NCI-H2107 treated with DMSO at 0.1 percent for 48 hours (cell line): Measurements from ENCODE around the gene GLRX2.
"Not testable (repeated sequence)": the region's sequence is repeated elsewhere in the genome, so short reads cannot be mapped to it uniquely, and the experiment has no call there.

Source experiments
- DNase-seq: peaks from one replicate; lab custom pipeline; 2025; ENCODE audit not compliant: unreplicated experiment; lab: John Stamatoyannopoulos, UW

Gene GLRX2, protein sequence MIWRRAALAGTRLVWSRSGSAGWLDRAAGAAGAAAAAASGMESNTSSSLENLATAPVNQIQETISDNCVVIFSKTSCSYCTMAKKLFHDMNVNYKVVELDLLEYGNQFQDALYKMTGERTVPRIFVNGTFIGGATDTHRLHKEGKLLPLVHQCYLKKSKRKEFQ

DNA sequence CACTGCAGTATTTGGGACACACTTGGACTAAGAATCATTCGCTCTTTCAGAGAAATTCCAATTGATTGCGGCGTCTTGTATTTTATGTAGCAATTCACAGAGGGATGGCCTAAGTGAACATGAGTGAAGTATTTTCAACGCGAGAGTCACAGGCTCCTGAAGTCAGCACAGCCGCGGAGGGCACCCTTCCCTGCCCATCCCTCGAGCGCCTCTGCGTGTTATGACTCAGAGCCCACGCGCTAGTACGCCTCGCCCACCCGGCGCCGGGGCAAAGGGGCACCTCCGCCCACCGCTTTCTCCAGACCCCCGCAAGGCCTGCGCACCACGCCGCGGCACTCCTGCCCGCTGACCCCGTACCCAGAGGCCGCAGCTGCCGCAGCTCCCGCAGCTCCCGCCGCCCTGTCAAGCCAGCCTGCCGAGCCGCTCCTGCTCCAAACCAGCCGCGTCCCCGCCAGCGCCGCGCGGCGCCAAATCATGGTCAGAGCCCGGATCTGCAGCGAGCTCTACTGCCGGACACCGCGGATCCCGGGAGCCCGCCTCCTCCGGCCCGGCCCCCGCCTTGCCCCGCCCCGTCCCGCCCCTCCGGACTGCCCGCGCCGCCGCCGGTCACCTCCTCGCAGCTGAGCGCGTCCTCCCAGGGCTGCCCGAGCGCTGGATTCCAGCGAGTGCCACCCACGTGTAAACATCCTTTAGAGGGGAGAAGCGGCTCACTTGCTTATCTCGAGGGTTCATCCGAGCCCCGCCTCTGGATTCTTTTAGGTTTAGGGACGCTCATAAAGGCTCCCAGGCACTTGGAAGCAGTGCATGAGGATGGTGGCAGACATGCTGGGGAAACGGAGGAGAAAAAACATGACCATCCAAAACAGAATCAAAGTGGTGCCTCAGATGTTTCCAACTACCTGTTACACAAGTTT is at the start of gene GLRX2:
GLRX2 (minus strand) TSS at position 508 of the 914 bp plus-strand sequence; CDS start at position 476, 32 bp downstream.
- DNase-seq: peak; percentile 86

DNA sequence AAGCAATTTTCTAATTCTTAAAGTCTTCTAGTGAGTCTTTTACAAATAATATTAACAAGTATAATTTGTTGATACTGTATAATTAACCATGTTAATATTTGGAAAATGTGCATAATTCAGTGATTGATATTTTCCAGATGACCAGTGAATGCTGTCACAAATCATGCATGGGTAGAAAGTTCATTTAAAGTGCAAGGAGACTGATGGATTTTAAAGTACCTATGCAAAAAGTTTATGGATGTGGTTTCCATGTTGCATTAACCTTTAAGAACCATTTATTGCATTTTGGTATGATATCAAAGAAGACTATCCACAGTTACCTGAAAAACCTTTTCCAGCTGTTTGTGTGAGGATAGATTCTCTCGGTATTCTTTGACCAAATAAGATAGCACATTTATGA is 39.8 kb upstream of the GLRX2 start:
- DNase-seq: no peak

DNA sequence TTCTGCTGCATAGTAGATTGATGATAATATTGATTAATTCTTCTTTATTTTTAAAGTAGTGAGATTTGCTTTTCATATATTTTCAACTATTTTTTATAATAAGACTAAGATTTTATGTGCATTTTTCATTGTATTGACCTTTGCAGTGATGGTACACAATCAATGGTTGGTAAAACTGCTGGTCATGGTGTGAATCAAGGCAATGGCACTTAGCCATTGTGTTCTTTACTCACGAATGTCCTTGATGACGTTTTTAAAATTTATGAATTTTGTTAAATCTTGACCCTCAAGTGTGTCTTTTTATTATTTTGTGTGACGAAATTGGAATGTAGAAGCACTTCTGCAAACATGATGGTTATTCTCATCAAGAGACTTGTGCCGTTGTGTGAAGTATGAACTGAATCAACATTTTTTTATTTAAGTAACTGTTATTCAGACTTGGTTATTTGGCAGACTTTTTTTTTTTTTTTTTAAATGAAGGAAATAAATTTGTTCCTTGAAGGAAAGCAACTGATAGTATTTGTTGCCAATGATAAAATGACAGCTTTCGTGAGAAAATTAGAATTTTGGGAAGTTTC is 39.2 kb upstream of the GLRX2 start:
- DNase-seq: no peak

DNA sequence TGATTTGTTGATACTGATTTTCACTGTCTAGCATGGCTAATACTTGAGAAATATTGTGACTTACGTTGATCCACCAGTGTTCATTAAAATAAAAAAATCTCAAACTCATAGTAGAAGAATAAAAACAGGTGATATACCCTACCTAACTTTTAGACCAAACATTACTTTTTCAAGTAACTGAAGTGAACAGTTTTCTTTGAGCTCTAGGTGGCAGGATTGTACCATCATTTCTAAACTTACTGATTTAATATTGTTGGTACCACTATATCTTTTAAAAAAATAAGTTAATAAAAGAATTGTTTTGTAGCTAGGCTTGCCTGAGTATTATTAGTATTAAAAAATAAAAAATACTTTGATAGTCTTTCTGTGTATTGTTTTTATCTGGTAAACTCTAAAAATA is 38.1 kb upstream of the GLRX2 start:
- peak; percentile 17 for DNase-seq

DNA sequence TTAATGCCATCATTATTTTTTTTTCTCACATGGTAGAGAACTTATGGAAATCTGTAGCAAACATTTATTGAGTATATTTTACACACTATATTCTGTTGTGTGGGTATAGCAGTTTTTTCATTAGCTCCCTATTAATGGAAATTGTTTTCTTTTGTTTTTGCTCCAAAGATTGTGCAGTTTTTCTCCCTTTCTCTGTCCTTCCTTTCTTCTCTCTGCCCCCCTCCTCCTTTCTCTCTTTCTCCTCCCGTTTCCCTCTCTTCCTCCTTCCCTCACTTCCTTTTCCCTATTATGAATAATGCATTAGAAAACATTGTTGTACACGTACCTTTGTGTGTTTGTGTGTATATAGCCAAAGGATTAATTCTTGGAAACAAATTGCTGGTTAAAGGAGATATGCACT is 37.2 kb upstream of the GLRX2 start:
- no peak for DNase-seq

DNA sequence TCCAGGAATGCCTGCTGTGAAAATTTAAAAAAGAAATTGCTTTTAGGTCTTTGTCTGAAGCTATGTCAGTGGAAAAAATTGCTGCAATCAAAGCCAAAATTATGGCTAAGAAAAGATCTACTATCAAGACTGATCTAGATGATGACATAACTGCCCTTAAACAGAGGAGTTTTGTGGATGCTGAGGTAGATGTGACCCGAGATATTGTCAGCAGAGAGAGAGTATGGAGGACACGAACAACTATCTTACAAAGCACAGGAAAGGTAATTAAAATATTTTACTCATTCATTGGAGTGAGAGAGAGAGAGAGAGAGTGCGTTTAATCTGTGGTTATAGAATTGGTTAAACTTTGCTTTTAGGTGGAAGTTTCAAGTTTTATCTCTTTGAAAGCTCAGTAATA is 36.6 kb upstream of the GLRX2 start:
- DNase-seq: no peak

DNA sequence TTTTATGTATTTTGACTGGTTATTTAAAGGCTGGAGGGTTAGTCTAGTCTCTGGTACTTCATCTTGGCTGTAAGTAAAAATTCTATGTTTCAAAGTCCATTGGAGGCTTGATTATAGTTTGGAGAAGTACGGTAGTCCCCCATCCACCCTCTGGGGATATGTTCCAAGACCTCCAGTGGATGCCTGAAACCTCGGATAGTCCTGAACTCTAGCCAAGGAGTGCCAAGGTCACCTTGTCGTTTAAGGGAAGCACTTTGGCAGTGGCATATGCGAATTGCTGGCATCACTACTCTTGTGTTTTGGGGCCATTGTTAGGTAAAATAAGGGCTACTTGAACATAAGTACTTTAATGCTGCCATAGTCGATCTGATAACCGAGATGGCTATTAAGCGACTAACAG is 35.0 kb upstream of the GLRX2 start:
- no peak for DNase-seq

DNA sequence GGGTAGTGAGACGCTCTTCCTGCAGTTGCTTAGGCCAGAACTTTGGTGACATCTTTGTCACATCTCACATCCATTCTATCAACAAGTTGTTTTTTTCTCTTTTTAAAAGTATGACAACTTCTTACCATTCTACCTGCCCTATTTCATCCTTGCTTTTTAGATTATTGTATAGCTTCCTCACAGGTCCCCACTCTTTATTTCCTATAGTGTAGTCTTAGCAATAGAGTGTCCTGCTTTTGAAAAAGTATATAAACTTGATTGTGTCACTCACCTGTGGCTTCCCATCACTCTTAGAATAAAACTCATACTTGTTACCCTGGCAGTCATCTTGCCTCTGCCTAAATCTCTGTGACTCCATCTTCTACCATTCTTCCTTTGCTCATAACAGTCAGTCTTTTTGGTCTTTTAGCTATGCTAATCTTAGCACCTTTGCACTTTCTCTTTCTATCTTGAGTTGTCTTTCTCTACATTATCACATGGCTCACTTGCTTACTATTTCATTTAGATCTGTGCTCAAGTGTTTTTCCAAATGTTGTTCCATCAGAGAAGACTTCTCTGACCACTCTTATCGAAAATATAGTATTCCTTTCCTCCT is 26.1 kb upstream of the GLRX2 start:
- no peak for DNase-seq

DNA sequence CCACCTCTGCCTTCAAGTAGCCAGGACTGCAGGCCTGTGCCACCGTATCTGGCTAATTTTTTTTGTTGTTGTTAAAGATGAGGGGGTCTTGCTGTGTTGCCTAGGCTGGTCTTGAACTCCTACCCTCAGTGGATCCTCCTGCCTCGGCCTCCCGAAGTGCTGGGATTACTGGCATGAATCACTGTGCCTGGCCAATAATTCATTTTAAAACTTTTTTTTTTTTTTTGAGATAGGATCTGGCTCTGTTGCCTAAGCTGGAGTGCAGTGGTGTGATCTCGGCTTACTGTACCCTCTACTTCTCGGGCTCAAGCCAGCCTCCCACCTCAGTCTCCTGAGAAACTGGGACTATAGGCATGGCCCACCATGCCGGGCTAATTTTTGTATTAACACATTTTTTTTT is 20.2 kb upstream of the GLRX2 start:
- no peak for DNase-seq

DNA sequence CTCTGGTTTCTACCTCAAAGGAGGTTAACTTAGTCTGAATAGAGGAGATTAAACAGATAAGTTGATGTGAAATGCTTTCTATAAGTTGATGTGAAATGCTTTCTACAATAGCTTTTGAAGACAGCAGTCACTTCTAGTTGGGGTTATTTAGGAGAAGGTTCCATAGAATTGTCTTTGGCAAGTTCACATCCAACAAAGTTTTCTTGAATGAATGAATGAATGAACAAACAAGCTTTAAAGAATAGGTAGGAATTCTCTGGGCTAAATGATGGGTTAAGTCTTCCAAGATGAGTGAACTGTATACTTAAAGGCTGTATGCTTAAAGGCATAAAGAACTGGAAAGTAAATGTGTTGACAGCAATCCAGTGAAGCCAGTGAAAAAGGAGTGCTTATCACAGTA is 18.5 kb upstream of the GLRX2 start:
- no peak for DNase-seq

DNA sequence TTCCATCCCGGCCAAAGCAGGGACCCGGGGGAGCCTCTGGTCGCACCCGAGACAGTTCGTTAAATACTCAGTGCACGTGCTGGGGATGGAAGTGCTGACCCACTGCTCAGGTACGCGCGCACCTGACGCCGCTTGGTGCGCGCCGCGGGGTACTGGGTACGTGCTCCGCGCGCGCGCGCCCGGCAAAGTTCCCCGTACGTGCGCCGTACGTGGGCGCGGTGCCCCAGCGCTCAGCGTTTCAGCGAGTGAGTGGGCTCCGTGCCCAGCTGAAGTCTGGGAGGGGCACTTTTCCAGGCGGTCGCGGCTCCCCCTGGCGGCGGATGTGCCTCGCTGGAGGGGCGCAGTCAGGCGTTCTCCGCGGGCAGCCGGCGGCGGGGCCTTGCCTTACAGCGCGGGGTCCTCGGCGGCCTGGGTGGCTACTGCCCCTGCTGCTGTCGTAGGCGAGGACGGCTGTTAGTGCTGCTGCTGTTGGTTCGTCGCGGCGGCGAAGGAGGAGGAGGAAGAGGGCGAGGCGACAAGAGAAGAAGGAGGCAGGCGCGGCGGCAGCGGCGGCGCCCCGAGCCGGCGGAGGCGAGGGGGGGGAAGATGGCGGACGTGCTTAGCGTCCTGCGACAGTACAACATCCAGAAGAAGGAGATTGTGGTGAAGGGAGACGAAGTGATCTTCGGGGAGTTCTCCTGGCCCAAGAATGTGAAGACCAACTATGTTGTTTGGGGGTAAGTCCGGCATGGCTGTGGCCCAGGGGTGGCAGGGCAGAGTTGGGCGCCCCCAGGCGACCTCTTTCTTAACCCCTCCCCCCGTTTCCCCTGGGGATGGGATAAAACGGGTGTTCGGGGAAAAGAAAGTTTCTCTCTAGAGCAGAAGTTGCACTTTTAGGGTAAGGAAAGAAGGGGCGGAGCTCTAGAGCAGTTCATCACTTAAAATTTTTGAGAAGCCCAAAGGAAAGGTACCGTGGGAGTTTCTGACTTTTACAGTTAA is 16.7 kb upstream of the GLRX2 start, which contains the start of gene CDC73:
CDC73 (plus strand) TSS at position 416 of the 978 bp plus-strand sequence; CDS start at position 586, 170 bp downstream.
- DNase-seq: peak; percentile 88

DNA sequence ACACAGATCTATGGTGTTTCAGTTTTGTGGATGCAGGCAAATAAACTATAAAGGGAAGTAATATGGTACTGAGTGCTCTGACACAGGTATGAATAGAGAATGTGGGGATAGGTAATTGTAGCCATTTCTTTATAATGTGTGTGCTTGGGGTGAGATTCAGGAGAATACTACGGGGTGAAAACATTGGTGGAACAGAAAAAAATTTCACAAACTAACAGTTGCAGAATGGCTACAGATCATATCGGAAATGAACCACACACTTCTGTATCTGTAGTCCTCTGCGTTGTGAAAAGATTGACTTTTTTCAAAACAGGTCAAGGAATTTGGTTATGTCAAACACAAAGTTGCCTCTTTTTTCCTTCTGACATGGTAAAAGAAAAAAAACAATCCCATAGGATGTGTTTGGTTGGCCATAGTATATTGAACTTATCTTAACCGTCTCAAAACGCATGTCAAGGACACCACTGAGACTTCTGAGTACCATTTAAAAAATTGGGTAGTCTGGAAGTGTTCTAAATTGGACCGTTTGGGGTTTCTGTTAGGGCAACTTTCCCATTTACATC is 15.5 kb upstream of the GLRX2 start:
- no peak for DNase-seq

DNA sequence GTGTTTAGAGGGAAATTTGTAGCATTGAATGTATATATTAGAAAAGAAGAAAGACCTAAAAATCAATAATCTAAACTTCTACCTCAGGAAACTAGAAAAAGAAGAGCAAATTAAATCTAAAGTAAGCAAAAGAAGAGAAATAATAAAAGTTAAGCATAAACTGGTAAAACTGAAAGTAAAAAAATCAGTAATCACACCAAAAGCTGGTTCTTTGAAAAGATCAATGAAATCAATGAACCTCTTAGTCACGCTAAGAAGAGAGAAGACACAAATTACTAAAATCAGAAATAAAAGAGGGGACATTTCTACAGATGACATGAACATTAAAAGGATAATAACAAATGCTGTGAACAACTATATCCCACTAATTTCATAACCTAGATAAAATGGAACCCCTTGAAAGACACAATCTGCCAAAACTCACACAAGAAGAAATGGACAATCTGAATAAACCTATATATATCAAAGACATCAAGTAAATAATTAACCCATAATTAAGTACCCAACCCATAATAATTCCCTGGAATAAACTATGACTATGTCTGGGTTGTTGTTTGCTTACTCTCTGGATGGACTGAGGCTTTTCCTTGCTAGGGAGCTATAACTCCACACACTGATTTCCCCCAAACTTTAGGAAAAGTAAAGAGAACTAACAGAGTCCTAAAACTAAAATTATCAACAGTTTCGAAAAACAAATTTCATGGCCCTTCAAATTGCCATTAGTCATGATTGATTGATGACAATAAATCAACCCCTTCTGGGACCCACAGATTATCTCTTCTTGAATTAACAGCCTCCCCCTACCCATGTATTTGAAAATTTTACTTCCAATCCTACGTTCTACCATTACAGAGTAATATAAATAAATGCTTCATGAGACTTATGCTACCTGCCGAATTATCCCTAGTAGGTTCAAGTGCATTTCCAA is 13.9 kb upstream of the GLRX2 start:
- DNase-seq: no peak

DNA sequence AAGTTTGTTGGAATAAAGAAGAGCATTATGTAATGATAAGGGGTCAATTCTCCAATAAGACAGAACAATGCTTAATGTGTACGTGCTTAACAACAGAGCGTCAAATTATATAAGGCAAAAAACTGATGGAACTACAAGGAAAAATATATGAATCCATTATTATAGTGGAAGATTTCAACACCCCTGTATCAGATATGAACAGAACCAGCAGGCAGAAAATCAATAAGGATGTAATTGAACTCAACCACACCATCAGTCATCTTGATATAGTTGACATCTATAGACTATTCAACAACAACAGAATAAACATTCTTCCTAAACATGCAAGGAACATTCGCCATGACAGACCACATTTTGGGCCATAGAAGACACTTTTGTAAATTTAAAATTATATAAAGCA is 13.0 kb upstream of the GLRX2 start:
- DNase-seq: no peak

DNA sequence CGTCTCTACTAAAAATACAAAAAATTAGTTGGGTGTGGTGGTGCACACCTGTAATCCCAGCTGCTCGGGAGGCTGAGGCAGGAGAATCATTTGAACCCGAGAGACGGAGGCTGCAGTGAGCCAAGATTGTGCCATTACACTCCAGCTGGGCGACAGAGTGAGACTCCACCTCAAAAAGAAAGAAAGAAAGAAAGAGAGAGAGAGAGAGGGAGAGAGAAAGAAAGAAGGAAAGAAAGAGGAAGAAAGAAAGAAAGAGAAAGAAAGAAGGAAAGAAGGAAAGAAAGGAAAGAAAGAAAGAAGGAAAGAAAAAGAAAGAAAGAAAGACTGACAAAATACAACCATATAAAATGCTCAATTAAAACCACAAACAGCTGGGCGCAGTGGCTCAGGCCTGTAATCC is 12.0 kb upstream of the GLRX2 start:
- DNase-seq: not testable (repeated sequence)

DNA sequence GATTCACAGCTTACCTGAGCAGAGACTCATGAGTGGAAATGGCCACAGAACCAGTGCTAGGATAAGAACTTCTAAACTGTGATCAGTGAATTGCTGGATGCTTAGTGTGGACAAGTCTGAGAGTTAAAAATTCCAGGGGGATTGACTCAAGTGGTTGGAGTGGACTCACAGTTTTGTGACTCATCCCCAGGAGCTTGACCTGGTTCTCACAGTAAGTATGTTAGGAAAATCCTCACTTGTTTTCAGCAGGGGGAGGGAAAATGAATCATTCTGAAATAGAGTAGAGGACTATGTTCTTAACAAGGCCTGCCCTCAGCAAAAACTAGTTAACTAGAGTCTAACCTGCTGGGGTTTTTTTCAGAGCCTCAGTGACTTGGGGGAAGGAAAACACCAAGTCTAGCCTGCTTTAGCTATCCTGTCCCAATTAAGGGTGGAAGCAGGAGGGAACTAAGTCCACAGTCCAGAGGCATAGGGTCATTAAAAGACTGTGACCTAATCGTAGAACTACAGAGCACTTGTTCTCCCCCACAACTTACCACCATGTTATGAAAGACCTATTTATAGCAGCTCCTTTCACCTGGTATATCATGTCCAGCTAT is 10.5 kb upstream of the GLRX2 start:
- DNase-seq: no peak

DNA sequence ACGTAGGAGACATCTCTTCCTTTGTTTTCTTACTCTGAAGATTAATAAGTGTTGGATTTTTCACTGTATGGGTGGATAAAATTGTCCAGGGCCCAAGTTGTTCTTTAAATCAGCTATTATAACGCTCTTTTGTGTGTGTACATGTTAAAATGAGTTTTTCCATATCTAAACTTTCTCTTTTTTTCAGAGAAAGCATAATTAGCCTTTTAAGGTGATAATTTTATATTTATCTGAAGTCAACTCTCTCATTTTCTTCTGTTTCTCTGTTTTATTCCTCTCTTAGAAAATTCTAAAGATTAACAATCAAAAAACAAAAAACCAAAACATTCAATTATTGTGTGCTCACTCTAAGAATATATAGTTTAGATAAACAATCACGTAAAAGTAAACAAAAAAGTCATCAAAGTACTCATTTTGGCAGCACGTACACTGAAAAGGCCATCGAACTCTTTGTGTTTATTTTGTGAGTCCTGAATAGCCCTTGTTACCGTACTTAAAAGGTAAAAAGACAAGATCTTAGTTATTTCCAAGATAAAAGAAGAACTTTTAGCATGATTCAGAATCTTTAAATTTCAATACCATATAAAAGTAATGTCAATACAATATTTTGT is 9.4 kb upstream of the GLRX2 start:
- DNase-seq: no peak

DNA sequence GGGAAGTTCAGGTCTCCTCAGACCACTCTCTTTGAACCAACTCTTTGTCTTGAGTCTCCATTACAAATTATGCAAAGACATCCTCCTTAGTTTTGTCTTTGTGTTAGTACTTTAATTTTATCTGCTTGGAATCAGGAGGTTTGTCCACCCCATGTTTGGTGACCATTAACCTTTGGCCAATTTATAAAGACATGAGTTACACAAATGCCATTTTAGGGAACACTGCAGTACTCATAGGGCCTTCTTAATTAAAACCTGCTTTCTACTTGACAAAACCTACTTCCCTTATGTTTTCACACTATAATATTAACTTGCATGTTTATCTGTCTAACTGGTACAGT is 8.7 kb upstream of the GLRX2 start:
- no peak for DNase-seq
